Measurements from ENCODE around the gene AP2B1.

Gene AP2B1

DNA sequence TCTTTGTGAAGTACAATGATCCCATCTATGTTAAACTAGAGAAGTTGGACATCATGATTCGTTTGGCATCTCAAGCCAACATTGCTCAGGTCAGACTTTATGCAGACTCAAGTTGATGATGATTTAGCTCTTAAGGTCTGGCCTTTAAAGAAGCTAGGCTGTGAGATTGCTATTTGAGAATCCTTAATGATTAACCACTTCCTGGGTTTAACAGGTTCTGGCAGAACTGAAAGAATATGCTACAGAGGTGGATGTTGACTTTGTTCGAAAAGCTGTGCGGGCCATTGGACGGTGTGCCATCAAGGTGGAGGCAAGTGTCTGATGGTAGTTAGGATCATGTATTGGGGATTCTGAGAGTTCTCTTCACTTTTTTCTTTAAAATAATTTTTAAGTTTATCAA is 40.3 kb downstream of the AP2B1 start:
- no peak for DNase-seq

DNA sequence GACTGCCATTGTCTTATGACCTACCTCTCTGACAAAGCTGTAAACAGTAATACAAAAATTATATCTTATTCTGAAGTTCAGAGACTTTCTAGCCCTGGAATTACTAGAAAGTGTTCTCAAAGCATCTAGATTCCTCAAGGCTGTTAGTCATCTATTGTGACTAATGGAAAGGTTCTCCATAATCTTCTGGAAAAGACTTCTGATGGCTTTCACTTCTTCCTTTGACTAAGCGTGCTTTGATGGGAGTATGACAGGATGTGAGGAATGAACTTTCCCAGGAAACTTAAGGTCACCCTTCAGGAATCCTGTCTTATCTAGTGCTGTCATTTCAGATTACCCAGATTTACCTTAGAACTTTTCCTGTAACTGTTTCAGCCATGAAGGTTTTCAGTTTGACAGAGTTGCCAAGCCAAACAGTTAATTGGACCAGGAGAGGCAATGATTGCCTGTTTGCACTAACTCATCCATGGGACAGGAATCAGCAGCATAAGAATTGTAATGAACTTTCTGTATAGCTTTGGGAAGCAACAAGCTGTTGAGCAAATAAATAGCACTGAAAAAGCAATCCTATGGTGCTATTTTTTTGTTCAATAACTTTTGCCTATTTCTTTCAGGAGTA is 43.5 kb downstream of the AP2B1 start:
- no peak for DNase-seq

DNA sequence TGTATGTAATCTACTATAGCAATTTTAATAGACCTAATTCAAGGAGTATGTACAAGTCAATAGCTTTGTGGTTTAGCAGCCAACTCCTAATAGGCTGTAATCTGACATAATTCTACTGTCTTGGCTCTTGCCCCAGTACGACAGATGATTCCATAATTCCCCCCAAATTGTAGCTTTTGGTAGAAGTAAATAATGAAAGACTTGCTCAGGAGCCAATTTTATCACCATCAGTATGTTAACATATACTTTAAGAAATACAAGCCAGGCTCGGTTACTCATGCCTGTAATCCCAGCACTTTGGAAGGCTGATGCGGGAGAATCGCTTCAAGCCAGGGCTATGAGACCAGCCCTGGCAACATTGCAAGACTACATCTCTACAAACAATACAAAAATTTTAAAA is 53.9 kb downstream of the AP2B1 start:
- DNase-seq = no peak

DNA sequence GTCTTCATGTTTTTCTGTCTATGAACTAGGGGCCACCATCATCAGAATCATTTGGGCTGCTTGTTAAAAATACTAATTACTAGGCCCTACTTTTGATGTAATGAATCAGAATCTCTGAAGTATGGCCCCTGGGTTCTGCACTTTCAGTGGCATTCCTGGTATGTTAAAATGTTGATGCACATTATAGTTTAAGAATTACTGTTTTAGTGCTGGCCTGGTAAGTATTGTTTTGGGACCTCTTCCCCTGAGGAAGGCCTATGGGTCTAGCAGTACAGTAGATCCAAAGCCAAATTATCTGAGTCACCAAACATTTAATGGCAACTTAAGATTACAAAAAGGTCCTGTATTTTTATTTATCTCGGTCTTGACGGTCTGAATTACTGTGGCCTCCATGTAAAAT is 58.8 kb downstream of the AP2B1 start:
- DNase-seq = no peak

DNA sequence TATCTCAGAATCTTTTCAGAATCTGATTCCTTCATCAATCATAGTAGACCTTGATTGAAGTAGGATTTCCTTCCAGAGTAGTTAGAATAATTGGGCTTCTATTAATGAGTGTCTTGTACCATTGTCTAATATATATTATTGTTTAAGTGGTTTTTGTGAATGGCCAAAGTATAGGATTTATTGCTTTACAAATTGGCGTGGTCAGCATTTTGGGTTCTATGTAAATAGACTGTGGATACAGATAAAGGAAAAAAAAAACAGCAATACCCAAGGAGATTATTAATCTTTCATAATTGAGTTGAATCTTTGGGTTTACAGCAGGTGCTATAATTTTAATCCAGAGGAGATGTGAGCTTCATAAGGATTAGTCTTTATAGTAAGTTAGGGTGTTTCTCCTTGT is 64.3 kb downstream of the AP2B1 start:
- DNase-seq = no peak

DNA sequence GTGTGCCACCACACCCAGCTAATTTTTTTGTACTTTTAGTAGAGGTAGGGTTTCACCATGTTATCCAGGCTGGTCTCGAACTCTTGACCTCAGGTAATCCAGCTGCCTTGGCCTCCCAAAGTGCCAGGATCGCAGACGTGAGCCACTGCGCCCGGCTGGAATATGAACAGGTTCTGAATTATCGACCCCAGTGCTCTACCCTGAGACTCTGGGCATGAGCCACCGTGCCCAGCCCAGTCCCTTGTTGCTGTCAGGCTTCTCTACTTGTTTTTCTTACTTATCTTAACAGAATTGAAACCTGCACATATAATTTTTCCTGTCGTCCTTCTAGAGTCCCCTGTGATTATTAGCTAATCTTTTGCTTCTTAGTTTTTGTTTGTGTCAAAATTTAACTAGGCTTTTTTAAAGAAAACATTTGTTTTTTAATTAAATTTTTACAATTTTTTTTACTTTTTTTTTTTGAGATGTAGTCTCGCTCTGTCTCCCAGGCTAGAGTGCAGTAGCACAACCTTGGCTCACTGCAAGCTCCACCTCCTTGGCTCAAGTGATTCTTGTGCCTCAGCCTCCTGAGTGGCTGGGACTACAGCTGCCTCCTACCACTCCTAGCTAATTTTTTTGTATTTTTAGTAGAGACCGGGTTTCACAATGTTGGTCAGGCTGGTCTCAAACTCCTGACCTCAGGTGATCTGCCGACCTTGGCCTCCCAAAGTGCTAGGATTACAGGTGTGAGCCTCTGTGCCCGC is 66.7 kb downstream of the AP2B1 start:
- DNase-seq = no peak

DNA sequence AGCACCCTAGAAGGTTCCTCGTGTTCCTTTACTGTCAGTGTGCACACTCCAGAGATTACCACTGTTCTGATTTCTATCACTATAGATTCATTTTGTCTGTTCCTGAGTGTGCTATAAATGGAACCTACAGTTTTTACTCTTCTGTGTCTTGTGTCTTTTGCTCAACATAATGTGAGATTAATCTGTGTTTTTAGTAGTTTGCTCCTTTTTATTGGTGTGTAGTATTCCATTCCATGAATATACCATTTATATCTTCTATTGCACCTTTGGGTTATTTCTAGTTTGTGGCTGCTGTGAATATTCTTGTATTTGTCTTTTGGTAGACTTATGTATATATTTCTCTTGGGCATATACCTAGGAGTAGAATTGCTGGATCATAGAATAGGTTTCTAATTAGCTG is 68.2 kb downstream of the AP2B1 start:
- DNase-seq = no peak

DNA sequence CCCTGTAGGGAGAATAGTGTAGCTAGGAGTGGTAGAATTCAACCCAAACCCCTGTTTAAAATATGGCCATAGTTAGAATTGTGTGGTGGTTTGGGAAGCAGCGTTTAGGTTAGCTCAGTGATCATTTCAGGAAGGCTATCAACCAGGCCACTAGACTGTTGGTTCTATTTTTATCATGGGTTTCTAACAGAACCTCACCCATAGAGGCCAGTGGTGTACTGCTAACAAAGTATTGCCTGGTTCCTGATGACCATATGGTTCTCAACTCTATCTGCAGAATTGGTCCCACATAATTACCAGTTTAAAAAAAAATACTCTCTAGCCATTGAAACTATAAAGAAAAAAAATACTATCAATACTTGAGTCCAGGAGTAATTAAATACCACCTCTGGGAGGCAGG is 73.8 kb downstream of the AP2B1 start:
- no peak for DNase-seq

DNA sequence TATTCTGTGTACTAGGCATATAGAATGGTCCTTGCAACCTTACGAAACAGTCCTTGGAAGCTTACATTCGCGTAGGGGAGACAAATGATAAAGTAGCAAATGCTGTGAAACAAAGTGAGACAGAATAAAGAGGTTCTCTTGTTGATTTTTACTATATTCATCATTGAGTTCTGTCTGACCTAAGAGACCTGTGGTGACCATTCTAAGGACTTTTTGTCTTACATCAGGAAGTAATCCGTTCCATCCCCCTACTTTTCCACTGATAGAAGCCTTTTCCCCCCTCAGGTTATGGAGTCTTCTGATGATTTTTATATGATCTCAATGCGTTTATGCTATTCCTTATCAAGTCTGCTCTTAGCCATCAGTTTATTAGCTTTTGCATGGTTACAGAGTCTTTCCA is 77.6 kb downstream of the AP2B1 start:
- DNase-seq = no peak

DNA sequence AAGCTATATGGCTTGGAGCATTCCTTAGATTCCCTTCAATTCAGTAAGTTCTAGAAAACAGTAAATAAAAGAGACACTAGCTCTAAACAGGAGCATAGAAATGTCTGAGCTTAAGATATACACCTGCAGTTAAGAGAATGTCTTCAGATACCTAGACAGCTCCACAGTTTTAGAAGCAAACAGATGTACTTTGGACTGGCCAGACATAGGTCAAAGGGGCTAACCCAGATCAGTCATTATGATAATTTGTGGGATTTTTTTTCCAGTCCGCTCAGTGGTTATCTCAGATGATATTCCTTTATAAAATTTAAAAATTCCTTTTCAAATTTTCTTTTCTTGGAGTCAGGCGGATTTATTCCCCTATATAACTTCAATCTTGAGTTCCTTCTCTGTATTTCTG is 78.5 kb downstream of the AP2B1 start:
- no peak for DNase-seq

DNA sequence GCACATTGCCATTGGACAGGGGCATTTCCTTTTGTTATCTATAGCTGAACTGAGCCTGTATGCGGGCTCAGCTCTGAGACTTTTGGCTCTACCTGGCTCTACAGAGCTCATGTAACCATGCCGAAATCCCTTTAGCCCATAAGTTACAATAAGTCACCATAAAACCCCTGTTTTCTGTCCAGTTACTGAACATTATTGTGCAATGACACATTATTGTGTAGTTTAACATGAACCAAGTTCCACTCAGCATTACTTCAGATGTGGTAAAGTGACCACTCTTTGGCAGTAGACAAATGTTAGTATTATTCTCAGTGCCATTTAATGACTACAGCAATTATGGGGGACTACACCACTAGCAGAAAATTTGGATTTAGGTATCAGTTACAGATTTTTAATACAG is 78.9 kb downstream of the AP2B1 start:
- DNase-seq = no peak

DNA sequence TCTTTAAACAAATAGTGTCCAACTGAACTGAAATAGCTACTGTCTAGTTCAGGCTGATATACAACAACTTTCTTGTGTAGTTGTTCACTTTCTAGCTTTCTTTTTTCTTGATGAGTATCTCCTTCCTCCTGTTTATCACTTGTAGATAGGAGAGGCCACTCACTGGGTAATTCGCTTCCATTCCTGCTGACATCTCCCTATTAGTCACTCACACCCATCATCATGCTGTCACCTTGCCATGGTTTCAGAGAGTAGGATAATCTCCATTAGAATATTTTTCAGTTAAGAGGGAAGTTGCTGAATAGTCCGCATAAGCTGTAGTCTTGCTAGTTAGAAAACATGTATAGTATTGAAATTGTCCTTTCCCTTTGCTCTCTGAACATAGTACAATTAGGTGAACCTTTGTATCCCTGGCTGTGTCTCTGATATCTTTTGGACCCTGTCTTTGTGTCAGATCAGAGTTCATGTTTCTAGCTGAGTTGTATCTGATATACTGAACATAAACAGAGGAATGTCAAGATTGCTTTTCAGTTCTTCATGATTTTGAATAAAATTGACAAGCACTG is 79.9 kb downstream of the AP2B1 start:
- no peak for DNase-seq

DNA sequence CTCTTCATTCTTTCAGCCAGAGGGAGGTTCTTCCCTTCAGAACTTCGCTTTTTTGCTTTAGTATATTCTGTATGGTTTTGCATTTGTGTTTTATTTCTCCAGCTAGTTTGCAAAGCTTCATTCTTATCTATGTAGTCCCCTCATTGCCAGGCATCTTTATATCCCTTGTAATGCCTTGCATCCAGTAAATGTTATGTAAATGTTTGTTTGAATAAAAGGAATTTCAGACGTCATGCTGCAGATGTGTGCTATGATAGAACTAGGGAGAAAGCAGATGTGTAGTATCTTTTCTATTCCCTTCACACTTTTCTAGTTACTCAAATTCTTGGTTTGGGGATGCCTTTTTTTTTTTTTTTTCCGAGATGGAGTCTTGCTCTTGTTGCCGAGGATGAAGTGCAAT is 81.7 kb downstream of the AP2B1 start:
- DNase-seq = no peak

DNA sequence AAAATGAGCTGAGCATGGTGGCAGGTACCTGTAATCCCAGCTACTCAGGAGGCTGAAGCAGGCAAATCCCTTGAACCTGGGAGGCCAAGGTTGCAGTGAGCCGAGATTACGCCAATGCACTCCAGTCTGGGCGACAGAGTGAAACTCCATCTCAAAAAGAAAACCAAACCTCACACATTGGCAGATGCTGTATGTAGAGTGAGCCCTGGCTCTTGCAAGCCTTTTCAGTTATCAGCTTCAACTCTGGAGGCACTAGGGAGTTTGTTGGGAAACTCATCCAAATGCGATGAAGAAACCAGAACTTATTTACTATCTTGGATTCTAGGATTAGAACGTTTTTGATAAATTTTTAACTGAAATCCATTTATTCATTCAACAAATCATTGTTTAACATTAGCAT is 87.4 kb downstream of the AP2B1 start:
- no peak for DNase-seq

DNA sequence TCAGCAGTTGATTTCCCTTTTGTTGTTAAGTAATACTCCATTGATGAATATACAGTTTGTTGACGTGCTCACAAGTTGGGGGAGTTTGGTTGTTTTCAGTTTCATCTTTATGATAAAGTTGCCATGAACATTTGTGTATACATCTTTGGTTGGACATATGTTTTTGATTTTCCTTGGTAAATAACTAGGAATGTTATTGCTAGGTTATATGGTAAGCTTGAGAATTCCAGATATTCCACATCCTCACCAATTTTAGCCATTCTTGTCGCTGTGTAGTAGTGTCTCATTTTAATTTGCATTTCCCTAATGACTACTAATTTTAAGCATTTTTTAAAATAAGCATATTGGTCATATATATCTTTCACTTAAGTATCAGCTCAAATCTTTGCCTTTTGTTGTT is 89.3 kb downstream of the AP2B1 start:
- no peak for DNase-seq

DNA sequence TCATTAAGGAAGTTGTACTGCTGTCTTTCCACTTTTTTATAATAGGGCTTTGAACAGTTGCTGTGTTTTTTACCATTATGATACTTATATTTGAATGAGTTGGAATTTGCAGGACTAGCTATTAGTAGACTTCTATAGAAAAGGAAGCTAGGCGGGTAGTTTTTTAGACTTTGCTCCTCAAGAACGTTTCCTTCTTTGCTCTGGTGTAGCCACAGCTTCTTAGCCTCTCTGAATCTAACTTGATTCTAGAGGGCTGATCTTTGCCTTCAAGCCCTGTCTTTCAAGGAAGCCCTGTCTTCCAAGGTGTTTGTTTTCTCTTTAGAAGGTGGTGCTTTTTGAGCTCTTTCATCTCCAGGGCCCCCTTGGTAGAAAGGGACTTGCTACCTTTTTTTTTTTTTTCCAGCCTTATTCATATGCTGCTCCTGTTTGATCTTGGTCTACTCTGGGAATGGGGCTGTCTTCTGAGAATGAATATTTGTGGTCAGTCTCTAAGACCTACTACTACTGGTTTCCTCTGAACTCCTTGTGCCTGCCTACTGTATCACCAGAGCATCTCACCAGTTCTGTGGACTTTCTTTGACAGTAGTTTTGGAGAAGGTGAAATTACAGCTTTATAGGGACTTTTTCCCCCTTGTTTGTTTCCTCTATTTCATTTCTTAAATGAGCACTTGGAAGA is 92.0 kb downstream of the AP2B1 start:
- no peak for DNase-seq

DNA sequence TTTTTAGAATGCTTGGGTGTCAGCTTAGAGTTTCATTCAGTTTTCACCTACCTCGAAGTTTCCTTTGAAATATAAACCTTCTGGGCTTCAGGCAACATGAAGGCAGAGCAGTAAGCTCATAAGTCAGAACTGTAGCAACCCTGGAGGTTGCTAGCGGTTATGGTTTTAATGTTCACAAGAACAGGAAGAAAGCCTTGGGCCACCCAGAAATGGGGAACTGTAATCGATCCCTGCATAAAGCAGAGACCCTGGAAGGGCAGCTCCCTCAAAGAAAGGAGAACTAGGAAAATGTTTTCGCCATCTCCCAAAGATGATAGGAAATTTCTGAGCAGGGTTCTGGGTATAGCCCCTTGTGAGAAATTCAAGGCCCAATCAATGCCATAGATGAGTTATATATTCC is 96.5 kb downstream of the AP2B1 start:
- DNase-seq = no peak

DNA sequence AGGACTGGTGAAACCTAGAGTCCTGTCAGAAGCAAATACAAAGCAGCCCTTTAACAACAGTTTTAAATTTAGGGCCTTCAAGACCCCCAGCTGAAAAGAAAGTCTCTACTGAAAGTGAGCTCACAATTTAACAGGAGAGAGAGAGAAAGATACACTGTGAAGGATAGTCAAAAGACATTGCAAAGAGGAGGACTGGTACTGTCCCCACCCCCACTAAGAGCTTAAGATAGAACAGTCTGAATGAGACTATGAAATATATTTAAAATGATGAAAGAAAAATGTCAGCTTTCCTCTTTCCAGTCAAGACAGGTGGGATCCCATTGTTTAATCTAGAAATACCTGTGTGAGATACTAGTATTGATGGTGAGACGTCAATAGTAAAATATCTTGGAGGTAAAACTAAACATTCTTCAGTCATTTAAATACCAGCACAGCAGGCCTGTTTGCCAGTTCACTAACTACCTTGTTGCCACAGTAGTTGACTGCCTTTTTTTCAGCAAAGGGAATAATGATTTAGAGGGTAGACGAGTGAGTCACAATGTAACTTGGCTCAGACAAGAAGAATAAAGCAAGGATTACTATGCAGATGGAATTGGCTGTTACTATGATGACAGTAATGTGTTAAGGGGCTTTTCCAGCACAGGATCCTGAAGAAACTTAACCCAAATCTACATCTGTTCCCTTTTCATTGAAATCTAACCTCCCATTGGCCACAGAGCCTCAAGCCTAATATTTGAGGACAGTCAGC is 97.1 kb downstream of the AP2B1 start:
- DNase-seq = no peak

DNA sequence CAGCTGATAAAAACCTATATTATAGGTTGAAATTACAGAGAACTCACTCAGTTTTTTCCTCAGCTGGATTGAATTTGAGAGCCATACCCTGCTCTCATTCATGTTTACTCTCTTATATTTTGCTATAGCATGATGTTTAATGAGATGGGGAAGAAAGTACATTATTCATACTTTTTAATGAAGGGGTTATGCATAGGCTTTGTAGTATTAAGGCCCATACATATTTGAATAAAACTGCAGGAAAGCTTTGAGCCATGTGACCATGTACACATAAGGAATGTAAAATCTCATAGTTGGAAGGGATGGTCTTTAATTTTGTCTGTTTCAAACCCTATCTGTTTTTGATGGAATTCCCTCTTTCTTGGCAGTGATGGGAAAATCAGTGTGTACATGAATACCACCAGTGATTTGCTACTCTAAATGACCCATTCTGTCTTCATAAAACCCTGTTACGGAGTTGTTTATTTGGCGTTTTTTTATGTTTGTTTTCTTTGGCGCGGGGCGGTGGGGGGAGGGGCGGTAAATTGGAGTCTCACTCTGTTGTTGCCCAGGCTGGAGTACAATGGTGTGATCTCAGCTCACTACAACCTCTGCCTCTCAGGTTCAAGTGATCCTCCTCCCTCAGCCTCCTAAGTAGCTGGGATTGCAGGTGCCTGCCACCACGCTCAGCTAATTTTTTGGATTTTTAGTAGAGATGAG is 105.5 kb downstream of the AP2B1 start:
- no peak for DNase-seq

DNA sequence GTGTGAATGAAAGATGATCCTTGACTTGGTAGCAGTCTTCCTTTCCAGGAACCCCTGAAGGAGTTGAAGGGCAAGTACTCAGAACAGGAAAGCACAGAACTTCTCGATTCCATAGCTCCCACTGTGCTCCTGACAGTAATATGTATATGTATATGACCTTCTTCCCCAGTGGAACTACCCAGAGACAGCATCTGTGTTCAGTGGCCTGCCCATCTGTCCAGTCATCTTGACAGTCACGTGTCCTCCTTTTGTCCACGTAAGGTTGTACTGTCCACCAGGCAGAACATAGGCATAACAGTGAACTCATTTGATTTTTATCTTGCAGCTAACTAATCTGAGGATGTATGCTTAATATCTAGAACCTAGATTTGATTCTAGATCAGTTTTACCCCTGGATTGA is 106.5 kb downstream of the AP2B1 start:
- no peak for DNase-seq

DNA sequence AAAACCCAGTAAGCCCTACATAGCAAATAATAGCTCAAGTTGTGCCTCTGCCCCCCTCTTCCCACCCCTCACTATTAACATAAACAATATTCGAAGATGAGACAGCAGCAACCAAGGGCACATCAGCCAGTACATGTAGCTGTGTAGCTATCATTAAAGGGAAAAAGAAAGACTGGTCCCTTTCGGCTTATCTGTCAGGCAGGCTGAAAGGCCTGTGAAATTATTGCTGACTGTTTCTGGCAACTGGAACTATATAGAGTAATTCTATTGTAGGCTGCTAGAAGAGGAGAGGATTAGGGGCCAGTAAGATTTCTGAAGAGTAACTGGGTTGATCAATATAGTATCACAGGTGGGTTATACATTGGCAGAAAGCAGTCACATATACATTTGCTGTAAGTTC is 107.8 kb downstream of the AP2B1 start:
- DNase-seq = no peak
